ENCODE measurements around the gene LFNG. TPM values are rescaled to one million over a fixed set of nuclear protein-coding genes. Genes with fewer than 3 reads are reported as not detected.

Gene LFNG
- total RNA-seq, 1 donor from 2014 or later = 4.5 TPM

DNA sequence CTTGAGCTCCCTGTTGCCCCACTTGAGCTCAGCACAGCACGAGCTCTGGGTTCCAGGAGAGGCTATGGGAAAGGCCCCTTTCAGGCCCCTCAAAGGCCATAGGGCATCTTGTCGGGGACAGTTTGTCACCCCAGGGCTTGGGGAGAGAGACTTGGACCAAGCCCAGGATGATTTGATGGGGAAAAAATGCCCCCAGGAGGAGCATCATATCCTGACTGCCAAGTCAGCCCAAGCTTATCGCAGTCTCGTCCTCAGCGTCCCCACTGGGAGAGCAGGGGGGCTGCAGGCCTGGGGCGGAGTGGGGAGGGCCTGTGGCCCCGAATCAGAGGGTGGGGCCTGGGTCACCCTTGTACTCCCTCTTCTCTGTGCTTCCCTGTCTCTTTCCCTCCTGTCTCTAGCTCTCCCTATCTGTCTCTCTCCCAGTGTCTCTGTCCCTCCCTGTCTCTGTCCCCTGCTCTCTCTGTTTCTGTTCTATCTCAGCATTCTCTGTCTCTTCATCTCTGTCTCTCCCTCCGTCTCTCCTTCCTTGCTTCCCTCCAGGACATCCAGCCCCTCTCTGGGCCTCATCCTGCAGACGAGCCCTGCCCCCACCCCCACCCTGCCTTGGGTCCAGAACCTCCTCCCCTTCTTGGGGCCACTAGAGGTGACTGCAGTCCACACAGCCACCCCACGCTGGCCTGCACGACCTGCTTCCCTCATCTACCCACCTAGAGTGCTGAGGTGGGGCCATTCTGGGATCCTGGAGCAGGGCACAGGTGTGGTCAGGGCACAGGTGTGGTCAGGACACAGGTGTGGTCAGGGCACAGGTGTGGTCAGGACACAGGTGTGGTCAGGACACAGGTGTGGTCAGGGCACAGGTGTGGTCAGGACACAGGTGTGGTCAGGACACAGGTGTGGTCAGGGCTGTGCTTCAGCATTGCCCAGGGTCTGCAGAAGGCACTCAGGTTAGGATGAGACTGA, 26.1 kb upstream of the LFNG start:
- FAIRE-seq = no peak
- TF ChIP-seq, protein P1, sequence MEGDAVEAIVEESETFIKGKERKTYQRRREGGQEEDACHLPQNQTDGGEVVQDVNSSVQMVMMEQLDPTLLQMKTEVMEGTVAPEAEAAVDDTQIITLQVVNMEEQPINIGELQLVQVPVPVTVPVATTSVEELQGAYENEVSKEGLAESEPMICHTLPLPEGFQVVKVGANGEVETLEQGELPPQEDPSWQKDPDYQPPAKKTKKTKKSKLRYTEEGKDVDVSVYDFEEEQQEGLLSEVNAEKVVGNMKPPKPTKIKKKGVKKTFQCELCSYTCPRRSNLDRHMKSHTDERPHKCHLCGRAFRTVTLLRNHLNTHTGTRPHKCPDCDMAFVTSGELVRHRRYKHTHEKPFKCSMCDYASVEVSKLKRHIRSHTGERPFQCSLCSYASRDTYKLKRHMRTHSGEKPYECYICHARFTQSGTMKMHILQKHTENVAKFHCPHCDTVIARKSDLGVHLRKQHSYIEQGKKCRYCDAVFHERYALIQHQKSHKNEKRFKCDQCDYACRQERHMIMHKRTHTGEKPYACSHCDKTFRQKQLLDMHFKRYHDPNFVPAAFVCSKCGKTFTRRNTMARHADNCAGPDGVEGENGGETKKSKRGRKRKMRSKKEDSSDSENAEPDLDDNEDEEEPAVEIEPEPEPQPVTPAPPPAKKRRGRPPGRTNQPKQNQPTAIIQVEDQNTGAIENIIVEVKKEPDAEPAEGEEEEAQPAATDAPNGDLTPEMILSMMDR (IDR thresholded peaks at IDR 0.05; ENCODE audit: insufficient read depth, low read length, severe bottlenecking) = no peak
- Histone ChIP-seq H3K4me3 (ENCODE audit: low read depth, low read length) (no peak overlapping the region), H3K27me3 (ENCODE audit: control insufficient read depth, insufficient read depth, low read length) (peaks cover 19% of the 10 kb centered on the region), H3K36me3 (ENCODE audit: control insufficient read depth, insufficient read depth, low read length) (no peaks in the 10 kb centered on the region)
- DNase-seq (ENCODE audit: low read depth) = no peak

DNA sequence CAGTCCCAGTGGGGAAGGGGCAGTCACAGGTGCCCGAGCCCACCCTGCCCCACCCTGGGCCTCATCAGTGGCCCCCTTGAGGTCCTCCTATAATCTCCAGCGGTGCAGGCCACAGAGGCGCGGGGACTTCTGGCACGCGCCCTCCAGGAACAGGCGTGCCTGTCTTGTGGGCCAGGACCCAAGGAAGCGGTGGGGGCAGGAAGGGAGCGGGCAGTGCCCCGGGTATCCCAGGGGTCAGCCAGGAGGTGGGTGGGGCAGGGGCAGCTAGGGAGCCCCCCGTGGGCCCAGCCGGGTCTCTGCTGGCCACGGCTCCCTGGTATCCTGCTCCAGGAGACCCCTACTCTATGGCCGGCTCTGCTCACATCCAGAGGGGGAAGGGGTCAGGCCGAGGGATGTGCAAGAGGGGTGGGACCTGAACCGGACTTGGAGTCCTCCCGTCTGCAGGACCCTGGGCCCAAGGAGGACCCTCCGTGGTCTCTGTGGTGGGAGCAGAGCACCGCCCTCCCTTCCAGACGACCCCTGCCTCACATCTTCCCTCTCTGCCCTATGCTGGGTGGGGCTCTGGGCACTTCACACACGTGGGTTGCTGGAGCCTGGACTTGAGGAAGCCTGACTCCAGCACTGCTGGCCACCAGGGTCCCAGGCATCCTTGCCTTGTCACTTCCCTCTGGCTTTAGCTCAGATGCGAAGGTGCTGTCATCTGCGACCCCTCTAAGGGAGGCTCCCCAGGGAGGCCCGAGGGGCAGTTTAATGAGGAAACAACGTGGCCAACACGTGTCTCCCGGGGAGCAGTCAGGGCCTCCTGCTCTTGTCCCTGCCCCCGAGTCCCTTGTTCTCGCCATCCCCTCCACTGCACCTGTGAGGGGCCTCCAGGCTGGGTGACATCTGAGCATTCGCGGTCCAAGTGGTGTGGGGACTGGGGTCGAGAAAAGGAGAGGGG, 25.1 kb upstream of the LFNG start:
- H3K27me3 ChIP-seq (ENCODE audit: control insufficient read depth, insufficient read depth, low read length) = peaks cover 23% of the 10 kb centered on the region
- DNase-seq (ENCODE audit: low read depth) = no peak
- no peak for FAIRE-seq
- H3K36me3 ChIP-seq (ENCODE audit: control insufficient read depth, insufficient read depth, low read length) = no peaks in the 10 kb centered on the region
- TF ChIP-seq, protein P1 (IDR thresholded peaks at IDR 0.05; ENCODE audit: insufficient read depth, low read length, severe bottlenecking) = no peak
- no peak overlapping the region for H3K4me3 ChIP-seq (ENCODE audit: low read depth, low read length)

DNA sequence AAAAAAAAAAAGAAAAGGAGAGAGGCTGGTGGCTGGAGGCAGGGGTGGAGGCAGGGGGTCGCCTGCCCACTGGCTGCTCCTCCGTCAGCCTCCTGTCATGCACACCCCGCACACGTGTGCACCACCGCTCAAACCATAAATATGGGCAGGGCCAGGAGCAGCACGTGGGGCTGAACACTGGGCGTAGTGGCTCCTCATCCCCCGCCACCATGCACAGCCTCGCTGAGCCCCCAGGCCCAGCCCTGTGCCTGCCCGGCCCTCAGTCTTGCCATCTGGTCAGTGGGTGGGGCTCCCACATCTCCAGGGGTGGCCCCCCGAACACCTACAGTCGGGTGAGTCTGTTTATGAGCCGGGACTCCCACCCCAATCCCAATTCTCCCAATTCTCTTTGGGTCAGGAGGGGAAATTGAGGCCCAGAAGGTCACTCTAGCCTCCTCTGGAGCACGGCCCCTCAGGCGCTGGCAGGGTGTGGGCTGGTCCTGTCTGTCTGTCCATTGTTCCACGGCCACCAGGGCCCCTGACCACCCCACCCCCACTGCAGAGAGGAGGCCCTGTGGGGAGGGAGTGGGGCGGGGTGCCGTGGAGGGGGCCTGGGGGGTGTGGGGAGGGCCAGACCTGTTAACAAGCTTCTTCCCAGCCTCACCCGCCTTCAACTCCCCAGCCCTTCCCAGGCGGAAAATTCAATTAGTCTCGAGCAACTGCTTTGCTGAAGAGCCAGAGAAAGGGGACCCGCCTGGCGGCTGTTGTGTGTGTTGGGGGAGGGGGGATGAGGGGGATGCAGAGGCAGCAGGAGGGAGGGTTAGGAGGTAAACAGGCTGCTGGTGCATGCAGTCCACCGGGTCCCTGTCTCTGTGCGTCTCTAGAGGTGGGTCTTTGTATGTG, 23.9 kb upstream of the LFNG start:
- no peaks in the 10 kb centered on the region for H3K36me3 ChIP-seq (ENCODE audit: control insufficient read depth, insufficient read depth, low read length)
- FAIRE-seq = no peak
- DNase-seq (ENCODE audit: low read depth) = no peak
- TF ChIP-seq, protein P1 (IDR thresholded peaks at IDR 0.05; ENCODE audit: insufficient read depth, low read length, severe bottlenecking) = no peak
- H3K4me3 ChIP-seq (ENCODE audit: low read depth, low read length) = no peak overlapping the region
- H3K27me3 ChIP-seq (ENCODE audit: control insufficient read depth, insufficient read depth, low read length) = peaks cover 23% of the 10 kb centered on the region

DNA sequence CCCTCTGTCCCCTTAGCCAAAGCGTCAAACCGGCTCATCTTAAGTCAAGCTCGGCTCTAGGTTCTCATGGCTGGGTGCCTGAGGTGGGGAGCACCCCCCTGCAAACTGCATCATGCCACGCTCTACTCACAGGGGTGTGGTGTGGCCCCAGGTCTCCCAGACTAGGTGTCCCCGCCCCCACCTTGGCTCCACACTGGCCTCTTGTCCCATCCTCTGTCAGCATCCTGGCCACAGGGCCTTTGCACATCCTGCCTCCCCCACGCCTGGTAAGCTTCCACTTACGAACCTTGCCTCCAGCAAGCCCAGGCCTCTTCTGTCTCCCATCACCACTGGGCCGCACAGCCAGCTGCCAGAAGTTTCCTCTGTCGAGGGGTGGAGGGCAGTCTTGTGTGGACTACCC, 23.2 kb upstream of the LFNG start:
- FAIRE-seq (no peak), DNase-seq (ENCODE audit: low read depth) (no peak)
- TF ChIP-seq, protein P1 (IDR thresholded peaks at IDR 0.05; ENCODE audit: insufficient read depth, low read length, severe bottlenecking) = no peak
- Histone ChIP-seq H3K27me3 (ENCODE audit: control insufficient read depth, insufficient read depth, low read length) (peaks cover 23% of the 10 kb centered on the region), H3K36me3 (ENCODE audit: control insufficient read depth, insufficient read depth, low read length) (no peaks in the 10 kb centered on the region), H3K4me3 (ENCODE audit: low read depth, low read length) (no peak overlapping the region)

DNA sequence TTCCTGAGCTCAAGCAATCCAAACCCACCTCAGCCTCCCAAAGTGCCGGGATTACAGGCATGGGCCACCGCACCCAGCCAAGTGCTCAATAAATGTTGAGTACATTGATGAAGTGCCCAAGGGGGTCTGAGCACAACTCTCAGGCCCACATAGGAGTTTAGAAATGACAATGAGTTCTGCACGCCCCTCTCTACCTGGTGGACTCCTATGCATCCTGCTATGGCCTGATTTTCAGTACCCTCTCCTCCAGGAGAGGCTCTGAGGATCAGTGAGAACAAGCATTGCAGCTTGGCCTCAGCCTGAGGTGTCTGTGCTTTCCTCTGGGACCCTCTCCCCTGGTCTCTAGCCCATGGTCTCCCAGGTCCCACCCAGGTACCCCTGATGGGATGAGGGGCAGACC, 22.5 kb upstream of the LFNG start:
- FAIRE-seq = peak; percentile 75
- TF ChIP-seq, protein P1 (IDR thresholded peaks at IDR 0.05; ENCODE audit: insufficient read depth, low read length, severe bottlenecking) = no peak
- Histone ChIP-seq H3K36me3 (ENCODE audit: control insufficient read depth, insufficient read depth, low read length) (no peaks in the 10 kb centered on the region), H3K27me3 (ENCODE audit: control insufficient read depth, insufficient read depth, low read length) (peaks cover 23% of the 10 kb centered on the region), H3K4me3 (ENCODE audit: low read depth, low read length) (no peak overlapping the region)
- no peak for DNase-seq (ENCODE audit: low read depth)

All from bronchial epithelial cell (primary cell).